WTC11 (cell line): ENCODE results near the gene CHD9NB. TPM values are rescaled to one million over a fixed set of nuclear protein-coding genes. Genes with fewer than 3 reads are reported as not detected.

Experiments
- ATAC-seq: fragments of 200-7000 bp; cut with Tn5 transposase; 2 replicates; pipeline ENCODE4 v1.10.0; 2021; ENCODE audit warnings: mild to moderate bottlenecking, moderate library complexity
- CTCF ChIA-PET: fragments of 300-600 bp; sonication (Branson Sonifier 250); formaldehyde crosslinking; loops from one replicate; lab custom pipeline; 2021; ENCODE audit warnings: antibody characterized with exemption; lab: Charles Lee
- POLR2A ChIA-PET: fragments of 350-600 bp; sonication (Branson Sonifier 250); formaldehyde crosslinking; loops from one replicate; lab custom pipeline; 2021; ENCODE audit warnings: antibody characterized with exemption; lab: Charles Lee
- DNase-seq: peaks from one replicate; pipeline ENCODE4 v3.0.0; 2021; ENCODE audit warnings: low spot score
- H3K27ac Mint-ChIP-seq: 2 replicates; pipeline ENCODE4 v1.8.0; 2021; ENCODE audit warnings: mixed read lengths
- H3K27me3 Mint-ChIP-seq: 2 replicates; pipeline ENCODE4 v1.8.0; 2021; ENCODE audit warnings: low read depth, mild to moderate bottlenecking, moderate library complexity, mixed read lengths
- H3K36me3 Mint-ChIP-seq: 2 replicates; pipeline ENCODE4 v1.8.0; 2021; ENCODE audit warnings: mixed read lengths
- H3K4me1 Mint-ChIP-seq: 2 replicates; pipeline ENCODE4 v1.8.0; 2022; ENCODE audit warnings: mixed read lengths
- H3K4me3 Mint-ChIP-seq: 2 replicates; pipeline ENCODE4 v1.8.0; 2021; ENCODE audit warnings: mild to moderate bottlenecking, moderate library complexity, mixed read lengths
- H3K9me3 Mint-ChIP-seq: 2 replicates; pipeline ENCODE4 v1.8.0; 2021; ENCODE audit warnings: mixed read lengths
- ATF6 ChIP-seq: sonication (generic); formaldehyde crosslinking; IDR thresholded peaks from 2 replicates; pipeline ENCODE4 v1.8.1; 2023; ENCODE audit warnings: mild to moderate bottlenecking, missing genetic modification reagents
- ELF4 ChIP-seq: sonication (generic); formaldehyde crosslinking; IDR thresholded peaks from 2 replicates; pipeline ENCODE4 v1.8.1; 2022; ENCODE audit warnings: low read depth, mild to moderate bottlenecking, moderate library complexity, missing genetic modification reagents
- GTF2I ChIP-seq: fragments of 250-450 bp; sonication (Bioruptor Pico); conservative IDR thresholded peaks from 2 replicates; pipeline ENCODE4 v1.4.0; 2021; ENCODE audit warnings: mild to moderate bottlenecking
- SOX15 ChIP-seq: fragments of 250-450 bp; sonication (Bioruptor Pico); IDR thresholded peaks from 2 replicates; pipeline ENCODE4 v1.9.0; 2021; ENCODE audit warnings: mild to moderate bottlenecking
- SP1 ChIP-seq: sonication (generic); formaldehyde crosslinking; conservative IDR thresholded peaks from 2 replicates; pipeline ENCODE4 v1.8.1; 2022; ENCODE audit warnings: missing genetic modification reagents
- USF1 ChIP-seq: sonication (generic); formaldehyde crosslinking; IDR thresholded peaks from 2 replicates; pipeline ENCODE4 v1.8.0; 2022; ENCODE audit warnings: mild to moderate bottlenecking, missing genetic modification reagents
- USF2 ChIP-seq: sonication (generic); formaldehyde crosslinking; IDR thresholded peaks from 2 replicates; pipeline ENCODE4 v1.8.1; 2023; ENCODE audit warnings: mild to moderate bottlenecking, missing genetic modification reagents, moderate library complexity
- ZNF423 ChIP-seq: fragments of 250-450 bp; sonication (Bioruptor Pico); IDR thresholded peaks from 2 replicates; pipeline ENCODE4 v2.1.2; 2022; ENCODE audit warnings: mild to moderate bottlenecking, moderate library complexity
- total RNA-seq: library from RNA; stranded (reverse); gene quantifications from 3 replicates; pipeline ENCODE4 v1.2.3, GENCODE V29; 2021
- TF ChIP-seq, protein P1 (sequence below): sonication (generic); formaldehyde crosslinking; IDR thresholded peaks from 2 replicates; pipeline ENCODE4 v1.8.1; 2022; ENCODE audit warnings: missing genetic modification reagents, borderline replicate concordance
- TF ChIP-seq, protein P2 (sequence below): sonication (generic); formaldehyde crosslinking; IDR thresholded peaks from 2 replicates; pipeline ENCODE4 v1.8.1; 2022; ENCODE audit warnings: low read depth, mild to moderate bottlenecking, moderate library complexity, missing genetic modification reagents, borderline replicate concordance
- TF ChIP-seq, protein P3 (sequence below): sonication (generic); formaldehyde crosslinking; IDR thresholded peaks from 2 replicates; pipeline ENCODE4 v1.8.0; 2023; ENCODE audit warnings: mild to moderate bottlenecking, missing genetic modification reagents
- TF ChIP-seq, protein P4 (sequence below): sonication (generic); formaldehyde crosslinking; IDR thresholded peaks from 2 replicates; pipeline ENCODE4 v1.8.0; 2023; ENCODE audit warnings: missing genetic modification reagents, mild to moderate bottlenecking, borderline replicate concordance

Gene CHD9NB
- total RNA-seq, 1 experiment from 2014 or later: 3.5 TPM

DNA sequence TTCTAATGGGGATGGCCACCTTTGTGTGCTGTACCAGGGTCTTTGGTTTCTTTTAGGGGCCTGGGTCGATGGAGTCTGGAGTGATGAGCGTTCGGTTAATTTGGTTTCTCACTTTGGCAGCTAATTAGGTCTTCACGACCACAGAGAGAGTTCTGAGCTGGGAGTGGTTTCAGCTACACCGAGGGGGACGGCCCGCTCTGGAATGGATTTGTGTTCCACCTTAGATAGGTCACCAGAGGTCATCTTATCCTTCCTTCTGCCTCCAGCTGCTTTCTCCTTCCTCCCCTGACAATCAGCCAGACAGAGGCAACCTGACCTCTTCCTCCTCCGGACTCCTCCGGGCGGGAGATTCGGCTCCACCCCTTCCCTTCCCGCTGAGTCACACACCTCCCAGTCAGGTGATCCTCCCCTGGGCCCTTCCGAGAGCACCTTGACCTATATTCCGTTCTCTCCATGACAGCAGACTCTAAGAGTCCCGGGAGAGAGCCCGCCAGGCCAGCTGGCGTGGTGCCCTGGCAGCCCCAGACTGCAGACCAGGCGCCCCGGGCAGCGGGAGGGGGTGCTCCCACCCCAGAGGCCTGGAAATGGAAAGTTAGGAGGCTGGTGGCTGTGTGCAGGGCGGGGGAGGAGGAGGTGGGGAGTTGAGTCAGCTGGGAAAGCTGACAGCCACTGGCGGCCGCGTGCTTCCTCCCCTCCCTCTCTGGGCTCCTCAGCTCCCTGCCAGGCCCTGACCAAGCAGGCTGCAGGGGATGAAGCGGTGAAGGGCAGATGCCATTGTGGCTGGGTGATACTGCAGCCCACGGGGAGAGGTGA is 46.8 kb upstream of the CHD9NB start (continued):
- TF ChIP-seq SP1 (peak; percentile 74), USF2 (CRISPR knock-in tag) (peak; percentile 88), ZNF423 (CRISPR knock-in tag) (peak; percentile 91), GTF2I (CRISPR knock-in tag) (no peak), ELF4 (no peak), ATF6 (CRISPR knock-in tag) (no peak), USF1 (peak; percentile 87)
- TF ChIP-seq, protein P1, sequence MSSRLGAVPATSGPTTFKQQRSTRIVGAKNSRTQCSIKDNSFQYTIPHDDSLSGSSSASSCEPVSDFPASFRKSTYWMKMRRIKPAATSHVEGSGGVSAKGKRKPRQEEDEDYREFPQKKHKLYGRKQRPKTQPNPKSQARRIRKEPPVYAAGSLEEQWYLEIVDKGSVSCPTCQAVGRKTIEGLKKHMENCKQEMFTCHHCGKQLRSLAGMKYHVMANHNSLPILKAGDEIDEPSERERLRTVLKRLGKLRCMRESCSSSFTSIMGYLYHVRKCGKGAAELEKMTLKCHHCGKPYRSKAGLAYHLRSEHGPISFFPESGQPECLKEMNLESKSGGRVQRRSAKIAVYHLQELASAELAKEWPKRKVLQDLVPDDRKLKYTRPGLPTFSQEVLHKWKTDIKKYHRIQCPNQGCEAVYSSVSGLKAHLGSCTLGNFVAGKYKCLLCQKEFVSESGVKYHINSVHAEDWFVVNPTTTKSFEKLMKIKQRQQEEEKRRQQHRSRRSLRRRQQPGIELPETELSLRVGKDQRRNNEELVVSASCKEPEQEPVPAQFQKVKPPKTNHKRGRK: no peak
- TF ChIP-seq, protein P2, sequence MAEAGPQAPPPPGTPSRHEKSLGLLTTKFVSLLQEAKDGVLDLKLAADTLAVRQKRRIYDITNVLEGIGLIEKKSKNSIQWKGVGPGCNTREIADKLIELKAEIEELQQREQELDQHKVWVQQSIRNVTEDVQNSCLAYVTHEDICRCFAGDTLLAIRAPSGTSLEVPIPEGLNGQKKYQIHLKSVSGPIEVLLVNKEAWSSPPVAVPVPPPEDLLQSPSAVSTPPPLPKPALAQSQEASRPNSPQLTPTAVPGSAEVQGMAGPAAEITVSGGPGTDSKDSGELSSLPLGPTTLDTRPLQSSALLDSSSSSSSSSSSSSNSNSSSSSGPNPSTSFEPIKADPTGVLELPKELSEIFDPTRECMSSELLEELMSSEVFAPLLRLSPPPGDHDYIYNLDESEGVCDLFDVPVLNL (CRISPR knock-in tag): 0 out of 2 replicates have a peak, but pooled peaks have one; percentile 18
- TF ChIP-seq, all 79 proteins: peak for 13

DNA sequence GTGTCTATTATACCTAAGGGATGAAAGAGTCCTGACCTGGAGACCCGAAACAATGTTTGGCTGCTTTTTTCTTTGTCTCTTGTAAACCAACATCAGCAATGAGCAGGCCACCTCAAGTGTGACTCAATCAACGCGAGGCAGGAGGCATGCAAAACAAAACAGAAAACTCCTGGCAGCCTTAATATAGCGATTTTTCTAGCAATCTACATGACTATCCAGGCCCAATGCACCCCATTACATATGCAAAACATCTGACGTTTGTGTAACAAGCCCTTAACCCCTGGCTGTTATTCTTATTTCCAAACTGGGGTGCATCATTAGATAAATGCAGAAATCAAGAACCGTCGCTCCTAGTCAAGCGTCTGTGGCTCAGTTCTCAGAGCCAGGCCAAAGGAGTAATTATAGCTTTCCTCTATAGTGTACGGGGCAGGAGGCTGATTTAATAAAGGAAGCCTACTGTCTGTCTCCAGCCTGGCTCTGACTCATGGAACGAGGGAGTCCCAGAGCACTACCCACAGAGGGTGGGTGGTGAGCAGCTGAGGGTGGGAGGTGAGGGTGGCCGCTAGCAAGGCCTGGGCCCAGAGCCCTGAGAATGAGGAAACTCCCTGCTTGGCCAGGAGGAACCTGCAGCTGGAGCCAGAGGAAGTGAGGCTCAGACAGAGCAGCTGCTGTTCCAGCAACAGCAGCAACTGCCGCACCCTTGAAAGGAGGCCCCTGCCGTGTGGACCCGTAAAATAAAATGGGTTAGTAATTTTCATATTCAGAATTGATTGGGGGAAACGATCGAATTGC is 46.0 kb upstream of the CHD9NB start:
- POLR2A ChIA-PET: interaction anchor here (1.0 to 2.6 kb wide), 8 partner anchors 8 to 109 kb away, joined by 3 to 11 read pairs (median 7); partner anchors contain the start of gene CHD9
- peak; percentile 47 for DNase-seq
- H3K36me3 Mint-ChIP-seq: peaks cover 3% of the 10 kb centered on the region; the same call in 1 of the 2 replicates
- CTCF ChIA-PET: interaction anchor here (1.0 to 3.4 kb wide), 8 partner anchors 8 to 185 kb away, joined by 3 to 20 read pairs (median 5); partner anchors contain the start of gene CHD9
- H3K4me1 Mint-ChIP-seq: peaks cover 45% of the 10 kb centered on the region
- peak overlapping the region; percentile 61 for H3K4me3 Mint-ChIP-seq
- no peaks in the 10 kb centered on the region for H3K27me3 Mint-ChIP-seq
- peak overlapping the region; percentile 98 for H3K27ac Mint-ChIP-seq
- H3K9me3 Mint-ChIP-seq: no peaks in the 10 kb centered on the region
- ATAC-seq: peak; percentile 53
- TF ChIP-seq SOX15 (CRISPR knock-in tag): no peak
- TF ChIP-seq ATF6 (CRISPR knock-in tag): no peak
- TF ChIP-seq, protein P3, sequence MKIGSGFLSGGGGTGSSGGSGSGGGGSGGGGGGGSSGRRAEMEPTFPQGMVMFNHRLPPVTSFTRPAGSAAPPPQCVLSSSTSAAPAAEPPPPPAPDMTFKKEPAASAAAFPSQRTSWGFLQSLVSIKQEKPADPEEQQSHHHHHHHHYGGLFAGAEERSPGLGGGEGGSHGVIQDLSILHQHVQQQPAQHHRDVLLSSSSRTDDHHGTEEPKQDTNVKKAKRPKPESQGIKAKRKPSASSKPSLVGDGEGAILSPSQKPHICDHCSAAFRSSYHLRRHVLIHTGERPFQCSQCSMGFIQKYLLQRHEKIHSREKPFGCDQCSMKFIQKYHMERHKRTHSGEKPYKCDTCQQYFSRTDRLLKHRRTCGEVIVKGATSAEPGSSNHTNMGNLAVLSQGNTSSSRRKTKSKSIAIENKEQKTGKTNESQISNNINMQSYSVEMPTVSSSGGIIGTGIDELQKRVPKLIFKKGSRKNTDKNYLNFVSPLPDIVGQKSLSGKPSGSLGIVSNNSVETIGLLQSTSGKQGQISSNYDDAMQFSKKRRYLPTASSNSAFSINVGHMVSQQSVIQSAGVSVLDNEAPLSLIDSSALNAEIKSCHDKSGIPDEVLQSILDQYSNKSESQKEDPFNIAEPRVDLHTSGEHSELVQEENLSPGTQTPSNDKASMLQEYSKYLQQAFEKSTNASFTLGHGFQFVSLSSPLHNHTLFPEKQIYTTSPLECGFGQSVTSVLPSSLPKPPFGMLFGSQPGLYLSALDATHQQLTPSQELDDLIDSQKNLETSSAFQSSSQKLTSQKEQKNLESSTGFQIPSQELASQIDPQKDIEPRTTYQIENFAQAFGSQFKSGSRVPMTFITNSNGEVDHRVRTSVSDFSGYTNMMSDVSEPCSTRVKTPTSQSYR (CRISPR knock-in tag): no peak
- TF ChIP-seq, protein P4, sequence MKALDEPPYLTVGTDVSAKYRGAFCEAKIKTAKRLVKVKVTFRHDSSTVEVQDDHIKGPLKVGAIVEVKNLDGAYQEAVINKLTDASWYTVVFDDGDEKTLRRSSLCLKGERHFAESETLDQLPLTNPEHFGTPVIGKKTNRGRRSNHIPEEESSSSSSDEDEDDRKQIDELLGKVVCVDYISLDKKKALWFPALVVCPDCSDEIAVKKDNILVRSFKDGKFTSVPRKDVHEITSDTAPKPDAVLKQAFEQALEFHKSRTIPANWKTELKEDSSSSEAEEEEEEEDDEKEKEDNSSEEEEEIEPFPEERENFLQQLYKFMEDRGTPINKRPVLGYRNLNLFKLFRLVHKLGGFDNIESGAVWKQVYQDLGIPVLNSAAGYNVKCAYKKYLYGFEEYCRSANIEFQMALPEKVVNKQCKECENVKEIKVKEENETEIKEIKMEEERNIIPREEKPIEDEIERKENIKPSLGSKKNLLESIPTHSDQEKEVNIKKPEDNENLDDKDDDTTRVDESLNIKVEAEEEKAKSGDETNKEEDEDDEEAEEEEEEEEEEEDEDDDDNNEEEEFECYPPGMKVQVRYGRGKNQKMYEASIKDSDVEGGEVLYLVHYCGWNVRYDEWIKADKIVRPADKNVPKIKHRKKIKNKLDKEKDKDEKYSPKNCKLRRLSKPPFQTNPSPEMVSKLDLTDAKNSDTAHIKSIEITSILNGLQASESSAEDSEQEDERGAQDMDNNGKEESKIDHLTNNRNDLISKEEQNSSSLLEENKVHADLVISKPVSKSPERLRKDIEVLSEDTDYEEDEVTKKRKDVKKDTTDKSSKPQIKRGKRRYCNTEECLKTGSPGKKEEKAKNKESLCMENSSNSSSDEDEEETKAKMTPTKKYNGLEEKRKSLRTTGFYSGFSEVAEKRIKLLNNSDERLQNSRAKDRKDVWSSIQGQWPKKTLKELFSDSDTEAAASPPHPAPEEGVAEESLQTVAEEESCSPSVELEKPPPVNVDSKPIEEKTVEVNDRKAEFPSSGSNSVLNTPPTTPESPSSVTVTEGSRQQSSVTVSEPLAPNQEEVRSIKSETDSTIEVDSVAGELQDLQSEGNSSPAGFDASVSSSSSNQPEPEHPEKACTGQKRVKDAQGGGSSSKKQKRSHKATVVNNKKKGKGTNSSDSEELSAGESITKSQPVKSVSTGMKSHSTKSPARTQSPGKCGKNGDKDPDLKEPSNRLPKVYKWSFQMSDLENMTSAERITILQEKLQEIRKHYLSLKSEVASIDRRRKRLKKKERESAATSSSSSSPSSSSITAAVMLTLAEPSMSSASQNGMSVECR (CRISPR knock-in tag): no peak
